GM21529 (cell line): ENCODE results near the gene ZNF33A.
"Not testable (repeated sequence)": the region's sequence is repeated elsewhere in the genome, so short reads cannot be mapped to it uniquely, and the experiment has no call there.

Experiments used
- ATAC-seq: cut with Tn5 transposase; IDR thresholded peaks from one replicate; pipeline ENCODE4 v1.9.1; 2021; ENCODE audit not compliant: unreplicated experiment

ZNF33A gene

GRCh38 chr10:38010119-38010903 is at the start of gene ZNF33A:
ZNF33A (plus strand) TSS chr10:38010675; CDS start chr10:38012342, 1,667 bp downstream.
- ATAC-seq, result peak; percentile 89

DNA sequence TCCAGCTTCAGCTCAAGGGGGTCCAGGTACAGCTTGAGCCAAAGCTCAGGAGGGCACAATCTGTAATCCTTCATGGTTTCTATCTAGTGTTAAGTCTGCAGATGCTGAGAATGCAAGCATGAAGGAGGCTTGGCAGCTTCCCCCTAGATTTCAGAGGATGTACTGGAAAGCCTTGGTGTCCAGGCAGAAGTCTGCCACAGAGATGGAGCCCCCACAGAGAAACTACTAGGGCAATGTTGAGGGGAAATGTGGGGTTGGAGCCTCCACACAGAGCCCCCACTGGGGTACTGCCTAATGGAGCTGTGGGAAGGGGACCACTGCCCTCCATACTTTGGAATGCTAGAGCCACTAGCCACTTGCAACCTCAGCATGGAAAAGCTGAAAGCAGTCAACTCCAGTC is 45.5 kb upstream of the ZNF33A start:
- no peak for ATAC-seq

- no peak for ATAC-seq
These were observed 38.1 kb upstream of the ZNF33A start for GRCh38 chr10:37972396-37972795.

GRCh38 chr10:37975401-37975991 is 35.0 kb upstream of the ZNF33A start:
- ATAC-seq, result no peak

DNA sequence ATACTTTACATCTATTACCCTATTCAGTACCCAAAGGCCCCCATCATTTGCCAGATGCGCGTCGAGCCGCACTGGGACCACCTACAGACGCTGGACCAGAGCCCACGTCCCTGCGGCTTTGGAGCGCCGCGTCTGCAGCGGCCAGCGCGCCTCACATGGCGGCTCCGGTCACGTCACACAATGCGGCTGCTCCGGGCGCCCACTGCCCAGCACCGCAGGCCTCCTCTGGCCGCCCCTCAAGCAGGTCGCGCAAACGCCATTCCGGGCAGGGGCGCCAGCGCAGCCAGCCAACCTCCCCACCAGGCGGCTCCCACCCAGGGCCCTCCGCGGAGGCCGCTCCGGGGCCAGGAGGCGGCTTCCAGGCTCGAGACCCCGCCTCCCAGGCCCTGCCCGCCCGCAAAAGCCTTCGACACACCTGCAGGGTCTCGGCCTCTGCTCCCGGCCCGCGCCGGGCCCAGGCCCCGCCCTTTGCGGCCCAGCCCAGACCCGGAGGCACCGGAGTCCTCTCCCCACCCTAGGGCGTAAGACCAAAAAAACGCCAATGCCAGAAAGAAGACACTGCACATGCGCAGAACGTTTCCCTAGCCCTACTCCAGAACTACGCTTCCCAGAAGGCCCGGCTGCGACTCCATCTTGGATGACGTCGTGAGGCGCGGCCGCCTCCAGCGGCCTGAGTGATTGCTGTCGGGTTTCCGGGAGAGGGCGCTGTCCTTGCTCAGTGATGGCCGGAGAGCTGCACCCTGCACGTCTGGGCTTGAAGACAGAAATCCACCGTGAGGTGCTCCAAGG is 34.2 kb upstream of the ZNF33A start, which contains the start of gene ZNF25:
Gene ZNF25 (minus strand): TSS at position 557 of the 789 bp plus-strand sequence. CDS start 4,925 bp downstream, outside the sequence.
- peak; percentile 93 for ATAC-seq

- ATAC-seq, result no peak
These were observed 33.6 kb upstream of the ZNF33A start for GRCh38 chr10:37976880-37977203.

DNA sequence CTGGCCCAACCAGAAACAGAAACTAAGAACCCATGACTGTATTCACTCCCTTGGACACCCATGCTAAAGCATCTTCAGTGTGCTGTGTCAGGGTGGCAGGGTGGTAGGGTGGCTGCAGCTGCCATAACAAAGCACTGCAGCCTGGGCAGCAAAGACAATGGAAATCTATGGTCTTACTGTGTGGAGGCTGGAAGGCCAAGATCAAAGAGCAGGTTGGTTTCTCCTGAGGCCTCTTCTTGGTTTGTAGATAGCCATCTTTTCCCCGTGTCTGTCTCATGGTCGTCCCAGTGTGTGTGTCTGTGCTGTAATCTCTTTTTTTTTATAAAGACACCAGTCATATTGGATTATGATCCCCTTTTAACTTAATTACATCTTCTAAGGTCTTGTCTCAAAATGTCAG is 18.8 kb upstream of the ZNF33A start:
- no peak for ATAC-seq

GRCh38 chr10:37992083-37992482 is 18.4 kb upstream of the ZNF33A start:
- ATAC-seq, result peak; percentile 48

DNA sequence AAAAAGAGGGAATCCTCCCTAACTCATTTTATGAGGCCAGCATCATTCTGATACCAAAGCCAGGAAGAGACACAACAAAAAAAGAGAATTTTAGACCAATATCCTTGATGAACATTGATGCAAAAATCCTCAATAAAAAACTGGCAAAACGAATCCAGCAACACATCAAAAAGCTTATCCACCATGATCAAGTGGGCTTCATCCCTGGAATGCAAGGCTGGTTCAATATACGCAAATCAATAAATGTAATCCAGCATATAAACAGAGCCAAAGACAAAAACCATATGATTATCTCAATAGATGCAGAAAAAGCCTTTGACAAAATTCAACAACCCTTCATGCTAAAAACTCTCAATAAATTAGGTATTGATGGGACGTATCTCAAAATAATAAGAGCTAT is 11.6 kb upstream of the ZNF33A start:
- not testable (repeated sequence) for ATAC-seq

- ATAC-seq, result not testable (repeated sequence)
These were observed 10.0 kb upstream of the ZNF33A start for GRCh38 chr10:38000474-38000873.

DNA sequence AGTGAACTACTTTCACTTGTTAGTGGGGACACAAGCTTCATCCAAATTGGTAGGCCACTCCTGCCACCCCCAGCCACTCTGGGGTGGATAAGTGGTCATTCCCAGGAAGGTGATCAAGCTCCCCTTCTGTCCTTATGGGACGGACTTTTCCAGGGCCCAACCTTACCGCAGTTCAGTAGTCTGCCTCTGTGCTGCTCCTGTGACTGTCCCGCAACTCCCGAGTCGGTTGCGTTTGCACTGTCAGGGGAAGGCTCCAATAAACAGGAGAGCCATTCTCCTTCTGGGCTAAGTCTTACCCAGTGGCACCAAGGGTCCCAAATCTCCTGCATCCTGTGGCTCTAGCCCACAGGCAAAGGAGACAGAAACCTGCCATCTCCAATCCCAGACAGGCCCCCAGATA is 7.4 kb upstream of the ZNF33A start:
- no peak for ATAC-seq

DNA sequence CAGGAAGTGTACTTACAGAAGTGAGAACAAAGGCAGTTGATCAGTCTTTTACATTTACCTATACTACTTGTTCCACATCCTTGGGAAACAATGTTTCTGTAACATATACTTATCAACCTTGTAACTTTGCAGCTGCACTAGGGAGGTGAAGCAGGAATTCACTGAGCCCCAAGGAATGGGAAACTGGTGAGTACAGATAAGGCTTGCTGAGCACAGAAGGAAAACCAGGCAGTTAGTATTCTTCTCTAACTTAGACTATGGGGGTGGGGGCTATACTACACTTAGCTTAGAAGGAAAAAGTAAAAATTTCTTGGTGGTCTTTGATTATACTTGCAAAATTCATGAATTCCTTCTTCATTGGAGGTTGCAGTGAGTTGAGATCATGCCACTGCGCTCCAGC is 6.9 kb upstream of the ZNF33A start:
- no peak for ATAC-seq

GRCh38 chr10:38007551-38007950 is 2.9 kb upstream of the ZNF33A start:
- ATAC-seq, result no peak

DNA sequence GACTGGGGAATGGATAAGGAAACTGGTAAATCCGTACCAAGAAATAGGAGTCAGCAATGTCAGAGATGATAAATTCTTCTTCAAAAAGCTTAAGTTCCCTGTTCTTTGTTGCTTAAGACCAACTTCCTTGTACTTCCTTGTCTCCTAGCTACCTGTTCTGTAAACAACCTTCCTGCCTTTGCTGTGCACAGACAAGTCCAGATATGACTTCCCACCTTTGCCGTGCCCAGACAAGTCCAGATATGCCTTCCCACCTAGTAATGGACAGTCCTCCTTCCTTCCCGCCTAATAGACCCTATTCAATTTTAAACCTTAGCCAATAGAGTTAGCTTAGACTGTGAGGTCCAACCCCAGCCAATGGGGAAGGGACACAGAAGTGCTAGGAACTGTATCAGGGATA is 2.5 kb upstream of the ZNF33A start:
- no peak for ATAC-seq

- ATAC-seq, result no peak
These were observed 5.9 kb downstream of the ZNF33A start for GRCh38 chr10:38016354-38016753.

DNA sequence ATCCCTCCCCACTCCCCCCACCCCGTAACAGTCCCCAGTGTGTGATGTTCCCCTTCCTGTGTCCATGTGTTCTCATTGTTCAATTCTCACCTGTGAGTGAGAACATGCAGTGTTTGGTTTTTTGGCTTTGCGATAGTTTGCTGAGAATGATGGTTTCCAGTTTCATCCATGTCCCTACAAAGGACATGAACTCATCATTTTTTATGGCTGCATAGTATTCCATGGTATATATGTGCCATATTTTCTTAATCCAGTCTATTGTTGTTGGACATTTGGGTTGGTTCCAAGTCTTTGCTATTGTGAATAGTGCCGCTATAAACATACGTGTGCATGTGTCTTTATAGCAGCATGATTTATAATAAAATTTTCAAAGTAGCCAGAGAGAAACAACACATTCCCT is 8.6 kb downstream of the ZNF33A start:
- not testable (repeated sequence) for ATAC-seq

GRCh38 chr10:38025283-38025682 is 14.8 kb downstream of the ZNF33A start:
- peak; percentile 94 for ATAC-seq

DNA sequence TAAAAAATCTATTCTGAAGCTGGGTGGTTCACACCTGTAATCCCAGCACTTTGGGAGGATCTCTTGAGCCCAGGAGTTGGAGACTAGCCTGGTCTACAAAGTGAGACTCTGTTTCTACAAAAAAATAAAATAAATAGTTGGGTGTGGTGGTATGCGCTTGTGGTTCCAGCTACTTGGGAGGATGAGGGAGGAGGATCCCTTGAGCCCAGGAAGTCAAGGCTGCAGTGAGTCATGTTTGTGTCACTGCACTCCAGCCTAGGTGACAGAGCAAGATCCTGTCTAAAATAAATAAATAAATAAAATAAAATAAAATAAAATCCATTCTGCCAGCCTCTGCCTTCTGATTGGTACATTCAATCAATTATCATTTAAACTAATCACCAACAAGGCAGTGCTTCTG is 17.5 kb downstream of the ZNF33A start:
- ATAC-seq, result no peak

- no peak for ATAC-seq
These were observed 22.4 kb downstream of the ZNF33A start for GRCh38 chr10:38032886-38033285.

DNA sequence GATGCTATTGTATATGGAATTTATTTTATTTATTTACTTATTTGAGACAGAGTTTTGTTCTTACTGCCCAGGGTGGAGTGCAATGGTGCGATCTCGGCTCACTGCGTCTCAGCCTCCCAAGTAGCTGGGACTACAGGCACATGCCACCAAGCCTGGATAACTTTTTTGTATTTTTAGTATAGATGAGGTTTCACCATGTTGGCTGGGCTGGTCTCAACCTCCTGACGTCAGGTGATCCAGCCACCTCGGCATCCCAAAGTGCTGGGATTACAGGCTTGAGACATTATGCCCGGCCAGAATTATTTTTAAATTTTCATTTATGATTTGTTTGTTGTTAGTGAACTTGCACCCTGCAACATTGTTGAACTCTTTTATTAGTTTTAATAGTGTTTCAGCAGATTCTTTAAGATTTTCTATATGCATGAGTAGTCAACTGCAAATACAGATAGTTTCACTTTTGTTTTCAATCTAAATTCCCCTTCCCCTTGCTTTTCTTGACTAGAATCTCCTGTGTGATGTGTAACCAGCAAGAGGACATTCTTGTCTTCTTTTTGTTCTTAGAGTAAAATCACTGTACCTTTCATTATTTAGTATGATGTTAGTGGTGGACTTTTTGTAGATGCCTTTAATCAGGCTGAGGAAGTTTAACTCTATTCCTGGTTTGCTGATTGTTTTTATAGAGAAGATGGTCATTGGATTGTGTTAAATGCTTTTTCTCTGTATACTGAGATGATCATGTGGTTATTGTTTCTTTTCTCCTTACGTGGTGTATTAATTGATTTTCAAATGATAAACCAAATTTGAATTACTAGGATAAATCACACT is 27.8 kb downstream of the ZNF33A start:
- ATAC-seq, result peak; percentile 95

GRCh38 chr10:38038932-38039245 is 28.4 kb downstream of the ZNF33A start:
- ATAC-seq, result peak; percentile 7
